Nephron progenitor cell (in vitro differentiated cells): ENCODE results near the gene RFX2.

Experiments
- DNase-seq: peaks from one replicate; pipeline ENCODE4 v3.0.0; 2021
- H3K27ac Mint-ChIP-seq: 2 replicates; pipeline ENCODE4 v1.8.0; 2021; ENCODE audit warnings: mild to moderate bottlenecking, moderate library complexity, mixed read lengths
- H3K27me3 Mint-ChIP-seq: 2 replicates; pipeline ENCODE4 v1.8.0; 2021; ENCODE audit warnings: mild to moderate bottlenecking, low read depth, mixed read lengths; ENCODE audit not compliant: poor library complexity
- H3K36me3 Mint-ChIP-seq: 2 replicates; pipeline ENCODE4 v1.8.0; 2021; ENCODE audit warnings: low read depth, mixed read lengths
- H3K4me1 Mint-ChIP-seq: 2 replicates; pipeline ENCODE4 v1.8.0; 2021; ENCODE audit warnings: mixed read lengths
- H3K4me3 Mint-ChIP-seq: 2 replicates; pipeline ENCODE4 v1.8.0; 2021; ENCODE audit warnings: mild to moderate bottlenecking, moderate library complexity, mixed read lengths
- H3K9me3 Mint-ChIP-seq: 2 replicates; pipeline ENCODE4 v1.8.0; 2021; ENCODE audit warnings: mild to moderate bottlenecking, moderate library complexity, mixed read lengths
- TF ChIP-seq, protein P1 (sequence below): fragments of 200-600 bp; sonication (generic); IDR thresholded peaks from 2 replicates; pipeline ENCODE4 v1.5.0; 2021; ENCODE audit warnings: antibody characterized with exemption

The RFX2 gene

DNA sequence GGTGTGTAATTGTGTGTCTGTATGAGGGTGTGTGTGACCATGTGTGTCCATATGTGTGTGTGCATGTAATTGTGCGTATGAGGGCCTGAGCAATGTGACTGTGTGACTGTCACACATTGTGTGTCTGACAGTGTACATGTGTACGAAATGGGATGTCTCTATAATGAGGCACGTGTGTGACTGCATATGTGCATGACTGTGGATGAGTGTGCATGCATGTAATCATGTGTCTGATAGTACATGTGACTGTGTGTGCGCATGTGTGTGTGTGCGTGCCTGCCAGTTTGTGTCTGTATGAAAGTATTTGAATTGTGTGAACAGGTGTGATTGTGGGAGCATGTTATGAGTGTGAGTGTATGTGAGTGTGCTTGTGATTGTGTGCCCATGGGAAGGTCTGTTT lies 22.9 kb upstream of the RFX2 start:
- H3K27me3 Mint-ChIP-seq = peaks cover 10% of the 10 kb centered on the region
- H3K27ac Mint-ChIP-seq = no peak overlapping the region
- no peaks in the 10 kb centered on the region for H3K36me3 Mint-ChIP-seq
- H3K4me3 Mint-ChIP-seq = no peak overlapping the region
- TF ChIP-seq, protein P1, sequence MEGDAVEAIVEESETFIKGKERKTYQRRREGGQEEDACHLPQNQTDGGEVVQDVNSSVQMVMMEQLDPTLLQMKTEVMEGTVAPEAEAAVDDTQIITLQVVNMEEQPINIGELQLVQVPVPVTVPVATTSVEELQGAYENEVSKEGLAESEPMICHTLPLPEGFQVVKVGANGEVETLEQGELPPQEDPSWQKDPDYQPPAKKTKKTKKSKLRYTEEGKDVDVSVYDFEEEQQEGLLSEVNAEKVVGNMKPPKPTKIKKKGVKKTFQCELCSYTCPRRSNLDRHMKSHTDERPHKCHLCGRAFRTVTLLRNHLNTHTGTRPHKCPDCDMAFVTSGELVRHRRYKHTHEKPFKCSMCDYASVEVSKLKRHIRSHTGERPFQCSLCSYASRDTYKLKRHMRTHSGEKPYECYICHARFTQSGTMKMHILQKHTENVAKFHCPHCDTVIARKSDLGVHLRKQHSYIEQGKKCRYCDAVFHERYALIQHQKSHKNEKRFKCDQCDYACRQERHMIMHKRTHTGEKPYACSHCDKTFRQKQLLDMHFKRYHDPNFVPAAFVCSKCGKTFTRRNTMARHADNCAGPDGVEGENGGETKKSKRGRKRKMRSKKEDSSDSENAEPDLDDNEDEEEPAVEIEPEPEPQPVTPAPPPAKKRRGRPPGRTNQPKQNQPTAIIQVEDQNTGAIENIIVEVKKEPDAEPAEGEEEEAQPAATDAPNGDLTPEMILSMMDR = no peak
- peaks cover 4% of the 10 kb centered on the region for H3K4me1 Mint-ChIP-seq
- DNase-seq = no peak
- H3K9me3 Mint-ChIP-seq = peaks cover 13% of the 10 kb centered on the region

GRCh38 chr19:6132482-6132881 lies 22.2 kb upstream of the RFX2 start:
- Mint-ChIP-seq H3K36me3 (no peaks in the 10 kb centered on the region), H3K9me3 (peaks cover 15% of the 10 kb centered on the region), H3K4me3 (no peak overlapping the region), H3K4me1 (no peaks in the 10 kb centered on the region), H3K27ac (no peak overlapping the region), H3K27me3 (peaks cover 3% of the 10 kb centered on the region)
- no peak for DNase-seq
- TF ChIP-seq, protein P1 = no peak

DNA sequence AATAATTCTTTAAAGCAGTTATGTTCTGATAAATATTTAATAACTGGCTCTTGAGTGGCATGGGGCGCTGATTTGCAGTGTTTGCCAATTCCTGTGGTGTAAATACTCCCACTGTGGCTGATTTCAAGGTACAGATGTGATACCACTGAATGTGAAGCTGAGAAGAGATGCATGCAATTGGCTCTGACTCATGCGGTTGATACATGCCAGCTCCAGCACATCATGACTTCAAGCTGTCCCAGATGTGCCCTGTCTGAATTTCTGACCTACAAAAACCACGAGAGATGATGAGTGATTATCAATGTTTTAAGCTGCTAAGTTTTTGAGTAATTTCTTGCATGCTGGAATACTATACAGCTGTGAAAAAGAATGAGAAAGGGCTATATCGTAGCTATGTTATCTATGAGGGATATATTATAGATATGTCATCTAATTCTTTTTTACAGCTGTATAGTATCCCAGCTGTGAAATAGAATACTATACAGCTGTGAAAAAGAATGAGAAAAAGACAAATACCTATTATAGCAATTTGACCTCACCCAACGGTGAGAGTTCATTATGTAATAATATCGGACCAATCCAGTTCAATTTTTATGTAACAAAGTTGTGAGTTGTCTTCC lies 17.5 kb upstream of the RFX2 start:
- no peak overlapping the region for H3K27ac Mint-ChIP-seq
- peaks cover 11% of the 10 kb centered on the region for H3K27me3 Mint-ChIP-seq
- no peaks in the 10 kb centered on the region for H3K4me1 Mint-ChIP-seq

GRCh38 chr19:6126335-6126974 lies 16.2 kb upstream of the RFX2 start:
- no peak for DNase-seq
- Mint-ChIP-seq H3K27ac (no peak overlapping the region), H3K4me3 (no peak overlapping the region), H3K36me3 (no peaks in the 10 kb centered on the region), H3K9me3 (peaks cover 53% of the 10 kb centered on the region), H3K27me3 (peaks cover 17% of the 10 kb centered on the region), H3K4me1 (no peaks in the 10 kb centered on the region)
- TF ChIP-seq, protein P1 = no peak

More for the DNA sequence above, 17.5 kb upstream of the RFX2 start:
- H3K36me3 Mint-ChIP-seq = no peaks in the 10 kb centered on the region
- no peak for DNase-seq
- no peak overlapping the region for H3K4me3 Mint-ChIP-seq
- H3K9me3 Mint-ChIP-seq = peaks cover 53% of the 10 kb centered on the region
- TF ChIP-seq, protein P1 = no peak

DNA sequence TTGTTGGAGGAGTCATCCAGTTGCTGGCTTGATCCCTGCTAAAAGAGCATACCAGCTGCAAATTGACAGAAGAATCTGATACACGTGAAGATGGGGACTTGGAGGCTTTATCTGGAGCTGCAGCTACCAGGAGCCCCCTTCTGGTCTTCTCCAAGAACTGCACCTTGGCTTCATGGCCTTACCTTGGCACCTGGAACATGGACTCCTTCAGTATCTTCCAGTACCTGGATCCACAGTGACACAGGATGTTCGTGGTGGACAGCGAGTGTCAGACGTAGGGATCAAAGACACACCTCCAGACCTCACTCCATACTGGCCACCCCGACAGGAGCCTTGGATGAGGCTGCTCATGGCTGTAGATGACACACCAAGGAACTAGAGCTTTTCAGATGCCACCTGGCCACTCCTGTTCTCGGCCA lies 15.3 kb upstream of the RFX2 start:
- Mint-ChIP-seq H3K4me1 (no peaks in the 10 kb centered on the region), H3K27me3 (peaks cover 18% of the 10 kb centered on the region), H3K36me3 (no peaks in the 10 kb centered on the region), H3K27ac (no peak overlapping the region), H3K4me3 (no peak overlapping the region), H3K9me3 (peaks cover 53% of the 10 kb centered on the region)
- peak; percentile 23 for DNase-seq
- TF ChIP-seq, protein P1 = peak; percentile 61

GRCh38 chr19:6119031-6119430 lies 8.7 kb upstream of the RFX2 start:
- no peak for DNase-seq
- H3K4me1 Mint-ChIP-seq = no peaks in the 10 kb centered on the region
- H3K36me3 Mint-ChIP-seq = peaks cover 5% of the 10 kb centered on the region
- H3K27ac Mint-ChIP-seq = no peak overlapping the region
- H3K4me3 Mint-ChIP-seq = no peak overlapping the region
- TF ChIP-seq, protein P1 = no peak
- H3K27me3 Mint-ChIP-seq = peaks cover 54% of the 10 kb centered on the region
- H3K9me3 Mint-ChIP-seq = peaks cover 41% of the 10 kb centered on the region
